ENCODE results near the gene MADD. TPM values are rescaled to one million over a fixed set of nuclear protein-coding genes. Genes with fewer than 3 reads are reported as not detected.
A peak's percentile ranks its signal among the peaks of the same experiment; 100 is the strongest.

The MADD gene
- total RNA-seq, 1 donor from 2014 or later: 9.0 TPM

DNA sequence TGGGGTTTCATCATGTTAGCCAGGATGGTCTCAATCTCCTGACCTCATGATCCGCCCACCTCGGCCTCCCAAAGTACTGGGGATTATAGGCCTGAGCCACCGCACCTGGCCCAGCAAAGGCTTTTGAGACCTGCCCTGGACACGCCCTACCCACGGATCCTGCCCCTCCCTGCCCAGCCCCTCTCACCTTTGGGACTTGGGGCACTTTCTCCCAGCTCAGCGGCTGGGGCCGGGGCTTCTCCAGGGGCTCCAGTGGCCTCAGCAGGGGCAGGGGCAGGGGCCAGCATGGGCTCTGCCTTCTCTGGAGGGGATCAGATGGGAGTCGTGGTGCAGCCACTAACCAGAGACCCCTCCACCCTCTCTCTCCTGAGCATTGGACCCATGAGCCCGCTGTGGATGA is 80.4 kb downstream of the MADD start:
- no peak for FAIRE-seq
- no peak overlapping the region for H3K4me3 ChIP-seq (ENCODE audit: low read depth, low read length)
- no peak for DNase-seq (ENCODE audit: low read depth)
- TF ChIP-seq, protein P1, sequence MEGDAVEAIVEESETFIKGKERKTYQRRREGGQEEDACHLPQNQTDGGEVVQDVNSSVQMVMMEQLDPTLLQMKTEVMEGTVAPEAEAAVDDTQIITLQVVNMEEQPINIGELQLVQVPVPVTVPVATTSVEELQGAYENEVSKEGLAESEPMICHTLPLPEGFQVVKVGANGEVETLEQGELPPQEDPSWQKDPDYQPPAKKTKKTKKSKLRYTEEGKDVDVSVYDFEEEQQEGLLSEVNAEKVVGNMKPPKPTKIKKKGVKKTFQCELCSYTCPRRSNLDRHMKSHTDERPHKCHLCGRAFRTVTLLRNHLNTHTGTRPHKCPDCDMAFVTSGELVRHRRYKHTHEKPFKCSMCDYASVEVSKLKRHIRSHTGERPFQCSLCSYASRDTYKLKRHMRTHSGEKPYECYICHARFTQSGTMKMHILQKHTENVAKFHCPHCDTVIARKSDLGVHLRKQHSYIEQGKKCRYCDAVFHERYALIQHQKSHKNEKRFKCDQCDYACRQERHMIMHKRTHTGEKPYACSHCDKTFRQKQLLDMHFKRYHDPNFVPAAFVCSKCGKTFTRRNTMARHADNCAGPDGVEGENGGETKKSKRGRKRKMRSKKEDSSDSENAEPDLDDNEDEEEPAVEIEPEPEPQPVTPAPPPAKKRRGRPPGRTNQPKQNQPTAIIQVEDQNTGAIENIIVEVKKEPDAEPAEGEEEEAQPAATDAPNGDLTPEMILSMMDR (IDR thresholded peaks at IDR 0.05; ENCODE audit: insufficient read depth, low read length, severe bottlenecking): no peak
- H3K36me3 ChIP-seq (ENCODE audit: control insufficient read depth, insufficient read depth, low read length): no peaks in the 10 kb centered on the region
- no peaks in the 10 kb centered on the region for H3K27me3 ChIP-seq (ENCODE audit: control insufficient read depth, insufficient read depth, low read length)

DNA sequence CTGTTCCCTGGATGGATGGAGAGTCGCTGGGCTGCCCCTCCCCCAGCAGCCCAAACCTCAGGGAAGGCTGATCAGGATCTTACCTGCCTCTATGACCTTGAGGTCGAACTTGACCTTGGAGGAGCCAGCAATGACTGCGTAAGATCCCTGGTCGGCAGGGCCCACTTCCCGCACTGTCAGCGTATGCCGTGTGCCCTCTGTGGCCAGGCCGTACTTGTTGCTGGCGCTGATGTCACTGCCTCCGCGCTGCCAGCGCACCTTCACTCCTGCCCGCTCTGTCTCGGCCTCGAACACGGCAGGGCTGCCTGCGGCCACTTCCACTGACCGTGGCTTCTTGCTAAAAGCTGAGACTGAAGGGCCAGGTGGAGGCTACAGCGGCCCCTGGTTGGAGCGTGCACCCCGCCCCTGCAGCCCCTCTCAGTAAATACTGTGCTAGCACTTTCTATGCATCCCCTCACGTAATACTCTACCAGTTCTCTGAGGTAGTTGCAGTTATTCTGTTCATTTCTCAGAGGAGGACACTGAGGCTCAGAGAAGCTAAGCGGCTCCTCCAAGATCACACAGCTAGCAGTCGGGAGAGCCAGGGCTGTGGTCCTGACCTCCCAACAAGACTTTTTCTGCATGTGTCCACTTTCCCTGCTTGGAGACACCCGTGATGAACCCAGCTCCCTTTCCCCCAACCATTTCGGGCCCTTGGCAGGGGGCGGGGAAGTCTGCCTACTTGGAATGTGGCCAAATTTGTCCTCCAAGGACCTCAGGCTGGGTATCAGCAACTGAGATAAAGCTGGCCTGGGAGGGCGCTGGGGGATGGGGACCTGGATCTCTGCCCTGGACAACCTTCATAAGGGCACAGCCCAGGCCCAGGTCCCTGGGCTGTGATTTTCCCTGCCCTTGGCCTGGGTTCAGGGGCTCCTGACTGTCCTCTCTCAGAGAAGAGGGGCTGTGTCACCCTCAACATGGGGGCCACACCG is 81.5 kb downstream of the MADD start:
- no peaks in the 10 kb centered on the region for H3K27me3 ChIP-seq (ENCODE audit: control insufficient read depth, insufficient read depth, low read length)
- no peaks in the 10 kb centered on the region for H3K36me3 ChIP-seq (ENCODE audit: control insufficient read depth, insufficient read depth, low read length)
- no peak overlapping the region for H3K4me3 ChIP-seq (ENCODE audit: low read depth, low read length)
- TF ChIP-seq, protein P1 (IDR thresholded peaks at IDR 0.05; ENCODE audit: insufficient read depth, low read length, severe bottlenecking): no peak
- DNase-seq (ENCODE audit: low read depth) (no peak), FAIRE-seq (no peak)

DNA sequence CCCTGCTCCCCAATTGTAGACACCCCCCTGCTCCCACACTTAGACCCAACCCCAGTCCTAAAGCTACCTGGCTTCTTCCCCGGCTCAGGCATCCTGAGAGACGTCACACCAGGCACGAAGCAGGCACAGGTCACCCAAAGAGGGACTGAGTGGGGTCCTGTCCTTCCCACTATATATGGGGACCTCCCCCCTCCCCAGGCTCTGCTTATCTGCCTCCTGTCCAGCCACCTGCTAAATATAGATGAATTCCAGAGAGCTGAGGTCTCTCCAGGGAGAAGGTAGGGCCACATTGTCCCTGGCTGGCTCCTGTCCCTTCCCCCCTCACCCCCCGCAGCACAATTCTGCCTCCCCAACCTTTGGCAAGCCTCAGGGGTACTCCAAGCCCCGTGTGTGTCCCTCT is 82.6 kb downstream of the MADD start, which contains the start of gene MYBPC3:
MYBPC3 (minus strand) TSS at position 147 of the 400 bp plus-strand sequence; CDS start at position 92, 55 bp downstream.
- no peak within 1 kb of the TSS for H3K4me3 ChIP-seq (ENCODE audit: low read depth, low read length)
- H3K27me3 ChIP-seq (ENCODE audit: control insufficient read depth, insufficient read depth, low read length): no peaks in the 10 kb centered on the region
- no peaks in the 10 kb centered on the region for H3K36me3 ChIP-seq (ENCODE audit: control insufficient read depth, insufficient read depth, low read length)
- TF ChIP-seq, protein P1 (IDR thresholded peaks at IDR 0.05; ENCODE audit: insufficient read depth, low read length, severe bottlenecking): no peak
- no peak for FAIRE-seq
- no peak for DNase-seq (ENCODE audit: low read depth)

DNA sequence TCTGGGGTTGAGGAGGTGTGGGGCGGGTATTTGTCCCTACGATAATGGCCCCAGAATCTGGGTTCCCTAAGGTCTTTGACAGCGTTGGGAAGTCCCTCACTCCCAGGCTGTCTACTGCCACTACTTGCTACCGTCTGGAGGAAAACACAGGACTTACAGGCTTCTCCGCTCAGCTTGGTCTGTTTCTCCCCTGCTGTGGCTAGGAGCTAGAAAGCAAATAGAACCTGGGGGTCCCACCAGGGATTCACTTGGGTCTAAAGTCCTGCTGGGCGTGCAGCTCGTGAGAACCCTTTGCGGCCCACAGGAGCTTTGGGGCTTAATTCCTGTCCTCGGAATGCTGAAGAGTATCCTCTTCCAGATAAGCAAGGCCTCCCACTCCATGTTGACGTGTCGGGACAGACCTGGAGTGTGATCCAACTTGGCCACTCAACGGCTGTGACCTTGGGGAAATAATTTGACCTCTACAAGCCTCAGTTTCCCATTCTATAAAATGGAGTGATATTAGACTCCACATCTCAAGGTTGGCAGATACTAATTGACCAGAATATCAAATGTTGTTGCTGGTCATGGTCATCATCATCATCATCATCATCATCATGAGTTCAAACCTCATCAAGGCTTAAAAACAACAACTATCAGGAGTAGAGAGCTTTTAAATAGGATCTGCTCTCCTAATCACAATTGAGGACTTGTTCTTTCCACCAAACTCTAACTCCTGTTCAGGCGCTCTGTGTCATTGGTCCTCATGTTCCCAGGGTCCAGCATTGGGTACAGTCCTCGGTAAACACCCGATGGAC is 84.2 kb downstream of the MADD start:
- TF ChIP-seq, protein P1 (IDR thresholded peaks at IDR 0.05; ENCODE audit: insufficient read depth, low read length, severe bottlenecking): no peak
- no peak for DNase-seq (ENCODE audit: low read depth)
- FAIRE-seq: peak; percentile 40
- Histone ChIP-seq H3K36me3 (ENCODE audit: control insufficient read depth, insufficient read depth, low read length) (no peaks in the 10 kb centered on the region), H3K27me3 (ENCODE audit: control insufficient read depth, insufficient read depth, low read length) (no peaks in the 10 kb centered on the region), H3K4me3 (ENCODE audit: low read depth, low read length) (no peak overlapping the region)

DNA sequence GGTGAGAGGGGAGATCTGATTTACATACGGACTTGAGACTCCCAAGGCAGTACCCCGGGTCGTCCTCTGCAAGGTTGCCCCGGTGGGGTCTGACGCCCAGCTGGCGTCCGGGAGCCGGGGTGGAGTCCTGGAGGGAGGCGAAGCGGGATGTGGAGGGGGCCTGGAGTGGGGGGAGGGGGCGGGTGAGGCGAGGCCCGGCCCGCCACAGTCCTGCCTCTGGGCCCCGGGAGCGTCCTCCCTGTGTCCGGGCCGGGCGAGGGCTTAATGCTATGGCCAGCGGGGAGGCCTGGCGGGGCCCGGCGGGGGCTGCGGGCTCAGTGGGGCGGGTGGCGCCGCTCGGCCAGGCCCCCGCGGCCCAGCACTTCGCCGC is 85.0 kb downstream of the MADD start:
- TF ChIP-seq, protein P1 (IDR thresholded peaks at IDR 0.05; ENCODE audit: insufficient read depth, low read length, severe bottlenecking): no peak
- Histone ChIP-seq H3K36me3 (ENCODE audit: control insufficient read depth, insufficient read depth, low read length) (no peaks in the 10 kb centered on the region), H3K4me3 (ENCODE audit: low read depth, low read length) (peak overlapping the region; percentile 23), H3K27me3 (ENCODE audit: control insufficient read depth, insufficient read depth, low read length) (no peaks in the 10 kb centered on the region)
- no peak for DNase-seq (ENCODE audit: low read depth)
- no peak for FAIRE-seq
